ENCODE data around the gene RMND5A. TPM values are rescaled to one million over a fixed set of nuclear protein-coding genes. Genes with fewer than 3 reads are reported as not detected.

Gene RMND5A
- polyA plus RNA-seq, 1 of the 3 experiments (the other 2 are of a cell fraction), result 4.3 TPM

DNA sequence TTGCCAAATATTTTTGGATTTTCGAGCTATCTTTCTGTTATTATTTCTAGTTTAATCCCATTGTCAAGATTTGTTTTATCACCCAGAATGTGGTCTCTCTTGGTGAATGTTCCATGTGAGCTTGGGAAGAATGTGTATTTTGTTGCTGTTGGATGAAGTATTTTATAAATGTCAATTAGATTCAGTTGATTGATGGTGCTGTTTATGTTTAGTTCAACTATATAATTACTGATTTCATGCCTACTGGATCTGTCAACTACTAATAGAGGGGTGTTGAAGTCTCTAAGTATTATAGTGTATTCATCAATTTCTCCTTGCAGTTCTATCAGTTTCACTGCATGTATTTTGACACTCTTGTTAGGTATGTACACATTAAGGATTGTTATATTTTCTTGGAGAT lies 34.7 kb upstream of the RMND5A start:
- Histone ChIP-seq H4K20me1 (ENCODE audit: insufficient read depth) (no peaks in the 10 kb centered on the region), H3K4me3 (ENCODE audit: low read depth in 2 of 2, low read length in 1 of 2) (no peak overlapping the region), H2AFZ (ENCODE audit: low read depth) (no peak overlapping the region), H3K9me2 (no peaks in the 10 kb centered on the region), H3K9me3 (no peaks in the 10 kb centered on the region), H3K79me2 (ENCODE audit: insufficient read depth) (no peaks in the 10 kb centered on the region), H3K27me3 (ENCODE audit: insufficient read depth) (no peaks in the 10 kb centered on the region; the same call in 1 of the 2 replicates), H3K36me3 (replicated peaks in 1 of 2; ENCODE audit: control insufficient read depth in 1 of 2, insufficient read depth in 2 of 2, low read length in 1 of 2) (no peaks in the 10 kb centered on the region), H3K4me1 (ENCODE audit: control insufficient read depth in 1 of 2, insufficient read depth in 2 of 2, low read depth in 1 of 2, low read length in 1 of 2) (no peaks in the 10 kb centered on the region), H3K9ac (no peak overlapping the region), H3K27ac (ENCODE audit: low read depth in 2 of 2, low read length in 1 of 2) (no peak overlapping the region), H3K4me2 (no peak overlapping the region), H3F3A (replicated peaks; ENCODE audit: insufficient read depth) (no peaks in the 10 kb centered on the region)
- no peak for DNase-seq
- ChIA-PET POLR2A (no interaction called here), CTCF (no interaction called here)
- TF ChIP-seq TAF1 (IDR thresholded peaks at IDR 0.05; ENCODE audit: borderline replicate concordance, low read depth, low read length), result no peak
- TF ChIP-seq ELF1 (IDR thresholded peaks at IDR 0.05), result no peak
- TF ChIP-seq, protein P1, sequence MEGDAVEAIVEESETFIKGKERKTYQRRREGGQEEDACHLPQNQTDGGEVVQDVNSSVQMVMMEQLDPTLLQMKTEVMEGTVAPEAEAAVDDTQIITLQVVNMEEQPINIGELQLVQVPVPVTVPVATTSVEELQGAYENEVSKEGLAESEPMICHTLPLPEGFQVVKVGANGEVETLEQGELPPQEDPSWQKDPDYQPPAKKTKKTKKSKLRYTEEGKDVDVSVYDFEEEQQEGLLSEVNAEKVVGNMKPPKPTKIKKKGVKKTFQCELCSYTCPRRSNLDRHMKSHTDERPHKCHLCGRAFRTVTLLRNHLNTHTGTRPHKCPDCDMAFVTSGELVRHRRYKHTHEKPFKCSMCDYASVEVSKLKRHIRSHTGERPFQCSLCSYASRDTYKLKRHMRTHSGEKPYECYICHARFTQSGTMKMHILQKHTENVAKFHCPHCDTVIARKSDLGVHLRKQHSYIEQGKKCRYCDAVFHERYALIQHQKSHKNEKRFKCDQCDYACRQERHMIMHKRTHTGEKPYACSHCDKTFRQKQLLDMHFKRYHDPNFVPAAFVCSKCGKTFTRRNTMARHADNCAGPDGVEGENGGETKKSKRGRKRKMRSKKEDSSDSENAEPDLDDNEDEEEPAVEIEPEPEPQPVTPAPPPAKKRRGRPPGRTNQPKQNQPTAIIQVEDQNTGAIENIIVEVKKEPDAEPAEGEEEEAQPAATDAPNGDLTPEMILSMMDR (IDR thresholded peaks at IDR 0.05), result no peak
- TF ChIP-seq, protein P2, sequence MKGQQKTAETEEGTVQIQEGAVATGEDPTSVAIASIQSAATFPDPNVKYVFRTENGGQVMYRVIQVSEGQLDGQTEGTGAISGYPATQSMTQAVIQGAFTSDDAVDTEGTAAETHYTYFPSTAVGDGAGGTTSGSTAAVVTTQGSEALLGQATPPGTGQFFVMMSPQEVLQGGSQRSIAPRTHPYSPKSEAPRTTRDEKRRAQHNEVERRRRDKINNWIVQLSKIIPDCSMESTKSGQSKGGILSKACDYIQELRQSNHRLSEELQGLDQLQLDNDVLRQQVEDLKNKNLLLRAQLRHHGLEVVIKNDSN (IDR thresholded peaks at IDR 0.05; ENCODE audit: borderline replicate concordance, low read depth), result no peak
- TF ChIP-seq TCF12 (IDR thresholded peaks at IDR 0.05), result no peak
- TF ChIP-seq EP300 (IDR thresholded peaks at IDR 0.05; ENCODE audit: borderline replicate concordance in 1 of 2, low read depth in 1 of 2, low read length in 1 of 2), result no peak
- TF ChIP-seq FOSL2 (IDR thresholded peaks at IDR 0.05; ENCODE audit: borderline replicate concordance, low read depth), result no peak
- no peak for TF ChIP-seq GABPA (IDR thresholded peaks at IDR 0.05; ENCODE audit: low read depth)
- TF ChIP-seq, protein P3, sequence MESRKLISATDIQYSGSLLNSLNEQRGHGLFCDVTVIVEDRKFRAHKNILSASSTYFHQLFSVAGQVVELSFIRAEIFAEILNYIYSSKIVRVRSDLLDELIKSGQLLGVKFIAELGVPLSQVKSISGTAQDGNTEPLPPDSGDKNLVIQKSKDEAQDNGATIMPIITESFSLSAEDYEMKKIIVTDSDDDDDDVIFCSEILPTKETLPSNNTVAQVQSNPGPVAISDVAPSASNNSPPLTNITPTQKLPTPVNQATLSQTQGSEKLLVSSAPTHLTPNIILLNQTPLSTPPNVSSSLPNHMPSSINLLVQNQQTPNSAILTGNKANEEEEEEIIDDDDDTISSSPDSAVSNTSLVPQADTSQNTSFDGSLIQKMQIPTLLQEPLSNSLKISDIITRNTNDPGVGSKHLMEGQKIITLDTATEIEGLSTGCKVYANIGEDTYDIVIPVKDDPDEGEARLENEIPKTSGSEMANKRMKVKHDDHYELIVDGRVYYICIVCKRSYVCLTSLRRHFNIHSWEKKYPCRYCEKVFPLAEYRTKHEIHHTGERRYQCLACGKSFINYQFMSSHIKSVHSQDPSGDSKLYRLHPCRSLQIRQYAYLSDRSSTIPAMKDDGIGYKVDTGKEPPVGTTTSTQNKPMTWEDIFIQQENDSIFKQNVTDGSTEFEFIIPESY (IDR thresholded peaks at IDR 0.05; ENCODE audit: borderline replicate concordance, low read depth), result no peak
- no peak for TF ChIP-seq RCOR1 (IDR thresholded peaks at IDR 0.05; ENCODE audit: low read length)
- no peak for TF ChIP-seq GATA2 (CRISPR knock-in tag; IDR thresholded peaks at IDR 0.05)
- TF ChIP-seq, protein P4, sequence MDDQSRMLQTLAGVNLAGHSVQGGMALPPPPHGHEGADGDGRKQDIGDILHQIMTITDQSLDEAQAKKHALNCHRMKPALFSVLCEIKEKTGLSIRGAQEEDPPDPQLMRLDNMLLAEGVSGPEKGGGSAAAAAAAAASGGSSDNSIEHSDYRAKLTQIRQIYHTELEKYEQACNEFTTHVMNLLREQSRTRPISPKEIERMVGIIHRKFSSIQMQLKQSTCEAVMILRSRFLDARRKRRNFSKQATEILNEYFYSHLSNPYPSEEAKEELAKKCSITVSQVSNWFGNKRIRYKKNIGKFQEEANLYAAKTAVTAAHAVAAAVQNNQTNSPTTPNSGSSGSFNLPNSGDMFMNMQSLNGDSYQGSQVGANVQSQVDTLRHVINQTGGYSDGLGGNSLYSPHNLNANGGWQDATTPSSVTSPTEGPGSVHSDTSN (IDR thresholded peaks at IDR 0.05), result no peak
- no peak for TF ChIP-seq NRF1 (IDR thresholded peaks at IDR 0.05; ENCODE audit: low read depth, low read length)
- TF ChIP-seq CHD2 (IDR thresholded peaks at IDR 0.05; ENCODE audit: low read length, partially characterized antibody), result no peak
- no peak for TF ChIP-seq YY1 (IDR thresholded peaks at IDR 0.05; ENCODE audit: low read depth)
- TF ChIP-seq, protein P5, sequence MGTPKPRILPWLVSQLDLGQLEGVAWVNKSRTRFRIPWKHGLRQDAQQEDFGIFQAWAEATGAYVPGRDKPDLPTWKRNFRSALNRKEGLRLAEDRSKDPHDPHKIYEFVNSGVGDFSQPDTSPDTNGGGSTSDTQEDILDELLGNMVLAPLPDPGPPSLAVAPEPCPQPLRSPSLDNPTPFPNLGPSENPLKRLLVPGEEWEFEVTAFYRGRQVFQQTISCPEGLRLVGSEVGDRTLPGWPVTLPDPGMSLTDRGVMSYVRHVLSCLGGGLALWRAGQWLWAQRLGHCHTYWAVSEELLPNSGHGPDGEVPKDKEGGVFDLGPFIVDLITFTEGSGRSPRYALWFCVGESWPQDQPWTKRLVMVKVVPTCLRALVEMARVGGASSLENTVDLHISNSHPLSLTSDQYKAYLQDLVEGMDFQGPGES (IDR thresholded peaks at IDR 0.05; ENCODE audit: low read depth, low read length), result no peak
- no peak for TF ChIP-seq TEAD4 (IDR thresholded peaks at IDR 0.05; ENCODE audit: borderline replicate concordance, insufficient read depth)
- 44% methylated on average over 1 of the region's 1 CpG for WGBS (ENCODE audit: low lambda C conversion rate)
